Upper lobe of right lung (tissue), 1 donor: ENCODE results near the gene AXIN2. TPM values are rescaled to one million over a fixed set of nuclear protein-coding genes. Genes with fewer than 3 reads are reported as not detected.

Source experiments
- ATAC-seq: fragments of 200-7000 bp; cut with Tn5 transposase; one replicate; pipeline ENCODE4 v1.9.1; 2020; ENCODE audit warnings: mild to moderate bottlenecking, moderate library complexity
- DNase-seq: peaks from one replicate; pipeline ENCODE4 v3.0.0-alpha.2; 2020
- H3K27ac ChIP-seq: fragments of 200-600 bp; one replicate; pipeline ENCODE4 v1.8.0; 2022
- H3K27me3 ChIP-seq: fragments of 200-600 bp; one replicate; pipeline ENCODE4 v1.8.0; 2022; ENCODE audit warnings: mild to moderate bottlenecking
- H3K36me3 ChIP-seq: fragments of 200-600 bp; one replicate; pipeline ENCODE4 v1.8.0; 2022
- H3K4me1 ChIP-seq: fragments of 200-600 bp; one replicate; pipeline ENCODE4 v1.8.0; 2022
- H3K4me3 ChIP-seq: fragments of 200-600 bp; one replicate; pipeline ENCODE4 v1.8.0; 2022; ENCODE audit warnings: mild to moderate bottlenecking
- H3K9me3 ChIP-seq: fragments of 200-600 bp; one replicate; pipeline ENCODE4 v1.8.0; 2022
- intact Hi-C: fragments of 100-400 bp; cut with DNase I; formaldehyde crosslinking; loops from one replicate; pipeline ENCODE4 v1.11.0; 2022
- total RNA-seq: library from RNA; stranded (reverse); fragmentation: NEBNext Ultra II Directional; extraction: Animal tissue kit (Norgen Biotek cat#: 25700); gene quantifications from one replicate; pipeline ENCODE4 v1.2.1, GENCODE V29; 2021
- TF ChIP-seq, protein P1 (sequence below): fragments of 200-600 bp; IDR thresholded peaks from one replicate; pipeline ENCODE4 v1.8.0; 2022; ENCODE audit warnings: antibody characterized with exemption
- donor health status: DM: no; HTN: yes; CAD: no; lungs with severe emphysema.

The AXIN2 gene
- total RNA-seq, 1 donor from 2014 or later, result 63.6 TPM

DNA sequence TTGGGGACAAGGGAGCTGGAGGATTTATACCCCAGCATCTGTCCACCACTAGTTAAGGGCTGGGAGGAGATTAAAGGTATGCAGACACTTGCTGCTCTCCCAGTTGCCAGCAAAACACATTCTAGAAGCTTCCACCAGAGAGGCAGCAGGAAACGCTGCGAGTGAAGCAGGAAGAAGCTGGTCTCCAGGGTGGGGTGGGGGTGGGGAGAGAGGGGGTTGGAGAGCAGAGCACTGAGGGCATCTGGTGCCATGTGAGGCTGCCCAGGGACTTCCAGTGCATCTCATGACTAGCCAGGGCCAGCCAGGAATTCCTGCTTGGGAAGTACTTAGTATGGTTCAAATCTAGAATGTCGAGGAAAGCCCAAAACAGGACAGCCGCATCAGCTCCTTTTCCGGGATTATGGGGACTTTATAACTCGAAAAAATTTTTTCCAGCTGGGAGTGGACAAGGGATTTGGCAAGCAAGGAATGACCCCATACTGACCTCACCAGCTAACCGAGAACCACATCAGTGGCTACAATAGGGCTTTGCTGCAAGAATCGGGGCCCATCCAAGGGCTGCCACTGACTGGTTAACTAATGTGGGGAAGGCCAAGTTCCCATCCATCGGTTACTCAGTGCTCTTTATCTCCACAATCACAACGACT lies 26.2 kb upstream of the AXIN2 start:
- H3K36me3 ChIP-seq, result no peaks in the 10 kb centered on the region
- DNase-seq, result no peak
- no peak for ATAC-seq
- no peak overlapping the region for H3K4me3 ChIP-seq
- H3K9me3 ChIP-seq, result no peaks in the 10 kb centered on the region
- H3K27ac ChIP-seq, result no peak overlapping the region
- TF ChIP-seq, protein P1, sequence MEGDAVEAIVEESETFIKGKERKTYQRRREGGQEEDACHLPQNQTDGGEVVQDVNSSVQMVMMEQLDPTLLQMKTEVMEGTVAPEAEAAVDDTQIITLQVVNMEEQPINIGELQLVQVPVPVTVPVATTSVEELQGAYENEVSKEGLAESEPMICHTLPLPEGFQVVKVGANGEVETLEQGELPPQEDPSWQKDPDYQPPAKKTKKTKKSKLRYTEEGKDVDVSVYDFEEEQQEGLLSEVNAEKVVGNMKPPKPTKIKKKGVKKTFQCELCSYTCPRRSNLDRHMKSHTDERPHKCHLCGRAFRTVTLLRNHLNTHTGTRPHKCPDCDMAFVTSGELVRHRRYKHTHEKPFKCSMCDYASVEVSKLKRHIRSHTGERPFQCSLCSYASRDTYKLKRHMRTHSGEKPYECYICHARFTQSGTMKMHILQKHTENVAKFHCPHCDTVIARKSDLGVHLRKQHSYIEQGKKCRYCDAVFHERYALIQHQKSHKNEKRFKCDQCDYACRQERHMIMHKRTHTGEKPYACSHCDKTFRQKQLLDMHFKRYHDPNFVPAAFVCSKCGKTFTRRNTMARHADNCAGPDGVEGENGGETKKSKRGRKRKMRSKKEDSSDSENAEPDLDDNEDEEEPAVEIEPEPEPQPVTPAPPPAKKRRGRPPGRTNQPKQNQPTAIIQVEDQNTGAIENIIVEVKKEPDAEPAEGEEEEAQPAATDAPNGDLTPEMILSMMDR, result no peak
- H3K27me3 ChIP-seq, result no peaks in the 10 kb centered on the region
- peaks cover 18% of the 10 kb centered on the region for H3K4me1 ChIP-seq
- intact Hi-C loops, result no loop called here

DNA sequence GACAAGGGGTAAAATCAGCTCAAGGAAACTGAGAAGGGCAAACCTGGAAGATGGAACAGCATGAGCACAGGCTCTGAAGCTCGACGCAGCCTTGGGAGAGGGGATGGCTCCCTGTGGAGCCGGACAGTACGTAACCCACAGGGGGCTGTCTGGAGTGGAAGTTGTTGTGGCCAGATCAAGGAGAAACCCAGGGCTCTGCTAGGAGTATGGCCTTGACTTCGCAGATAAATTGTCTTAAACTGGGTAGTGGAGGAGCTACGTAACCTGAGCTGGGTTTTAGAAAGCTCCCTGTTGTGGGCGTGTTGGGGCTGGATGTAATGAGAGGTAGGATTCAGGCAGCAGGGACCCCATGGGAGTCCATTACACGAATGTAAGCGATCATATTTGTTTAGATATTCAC lies 25.5 kb upstream of the AXIN2 start:
- Histone ChIP-seq H3K27me3 (no peaks in the 10 kb centered on the region), H3K4me3 (no peak overlapping the region), H3K4me1 (peaks cover 18% of the 10 kb centered on the region), H3K9me3 (no peaks in the 10 kb centered on the region), H3K27ac (no peak overlapping the region), H3K36me3 (no peaks in the 10 kb centered on the region)
- TF ChIP-seq, protein P1, result no peak
- intact Hi-C loops, result no loop called here
- DNase-seq (no peak), ATAC-seq (no peak)

DNA sequence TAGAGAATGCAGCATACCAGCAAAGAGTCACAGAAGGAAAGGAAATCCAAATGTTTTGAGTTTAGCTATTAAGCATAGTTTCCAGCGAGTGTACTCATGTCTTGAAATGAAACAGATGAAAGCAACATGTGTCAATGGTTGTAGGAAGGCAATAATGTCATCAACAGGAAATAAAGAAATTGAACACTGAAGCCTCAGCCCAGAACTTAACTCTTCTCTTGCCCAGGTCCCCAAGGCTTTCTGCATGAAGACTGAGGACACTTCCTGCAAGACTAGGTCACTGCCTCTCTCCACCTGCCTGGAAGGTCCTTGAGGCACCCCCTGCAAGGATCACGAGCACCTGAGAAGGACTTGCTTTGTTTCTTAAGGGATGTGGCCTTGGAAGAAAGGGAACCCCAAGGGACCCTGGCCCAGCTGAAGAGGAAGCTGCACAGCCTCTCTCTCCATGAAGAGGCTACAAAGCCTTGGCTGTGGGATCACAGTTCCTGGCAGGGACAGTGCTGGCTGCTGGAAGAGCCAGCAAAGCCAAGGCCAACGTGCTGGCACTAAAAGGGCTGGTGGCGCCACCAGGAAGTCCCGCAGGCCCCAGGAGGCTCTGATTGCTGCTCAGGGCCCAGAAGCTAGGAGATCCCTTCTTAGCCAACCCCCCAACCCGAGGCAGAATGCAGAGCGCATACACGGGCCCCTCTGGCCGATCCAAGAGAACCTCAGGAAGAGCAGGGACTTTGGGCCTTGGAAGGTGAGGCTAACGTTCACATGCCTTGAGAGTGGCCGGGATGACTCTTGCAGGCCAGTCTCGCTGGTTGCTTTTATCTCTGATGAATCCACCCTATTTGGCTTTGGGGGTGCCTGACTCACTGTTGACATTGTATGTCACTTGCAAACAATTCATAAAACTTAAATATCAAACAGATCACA lies 23.4 kb upstream of the AXIN2 start:
- TF ChIP-seq, protein P1, result no peak
- H3K36me3 ChIP-seq, result no peaks in the 10 kb centered on the region
- DNase-seq (no peak), ATAC-seq (no peak)
- H3K4me1 ChIP-seq, result peaks cover 18% of the 10 kb centered on the region
- H3K27me3 ChIP-seq, result no peaks in the 10 kb centered on the region
- intact Hi-C loops, result no loop called here
- no peaks in the 10 kb centered on the region for H3K9me3 ChIP-seq
- H3K4me3 ChIP-seq, result no peak overlapping the region
- no peak overlapping the region for H3K27ac ChIP-seq

DNA sequence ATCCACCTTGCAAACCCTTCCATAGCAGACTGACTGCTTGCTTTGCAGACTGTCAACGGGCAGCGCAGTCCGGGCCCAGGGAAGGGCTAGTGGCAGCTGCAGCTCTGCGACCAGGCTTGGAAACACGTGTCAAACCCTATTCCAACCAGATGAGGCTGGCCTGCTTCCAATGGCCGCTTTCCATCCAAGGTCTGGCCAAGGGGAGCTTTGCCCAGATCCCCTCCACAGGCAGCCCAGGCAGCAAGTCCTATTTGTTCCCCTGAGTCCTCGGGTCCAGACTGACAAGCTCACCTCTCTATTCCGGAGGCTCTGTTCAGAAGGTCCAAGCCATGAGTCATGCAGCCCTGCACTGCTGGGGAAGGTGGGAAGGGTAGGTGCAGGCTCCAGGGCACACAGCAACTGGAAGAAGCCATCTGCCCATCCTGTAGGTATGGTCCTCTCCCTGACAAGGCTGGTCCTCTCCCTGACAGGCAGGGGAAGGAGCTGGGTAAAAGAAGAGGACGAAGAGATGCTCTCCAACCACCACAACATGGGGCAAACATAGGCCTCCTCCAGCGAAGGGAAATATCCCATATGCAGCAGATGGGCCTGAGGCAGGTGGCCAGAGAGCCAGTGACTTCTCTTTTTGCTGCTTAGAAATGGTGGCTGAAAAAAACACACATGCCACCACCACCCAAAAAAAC lies 22.6 kb upstream of the AXIN2 start:
- no peak overlapping the region for H3K4me3 ChIP-seq
- H3K36me3 ChIP-seq, result no peaks in the 10 kb centered on the region
- no peaks in the 10 kb centered on the region for H3K9me3 ChIP-seq
- ATAC-seq (no peak), DNase-seq (no peak)
- intact Hi-C loops, result no loop called here
- TF ChIP-seq, protein P1, result no peak
- H3K4me1 ChIP-seq, result peaks cover 18% of the 10 kb centered on the region
- no peaks in the 10 kb centered on the region for H3K27me3 ChIP-seq
- H3K27ac ChIP-seq, result no peak overlapping the region

DNA sequence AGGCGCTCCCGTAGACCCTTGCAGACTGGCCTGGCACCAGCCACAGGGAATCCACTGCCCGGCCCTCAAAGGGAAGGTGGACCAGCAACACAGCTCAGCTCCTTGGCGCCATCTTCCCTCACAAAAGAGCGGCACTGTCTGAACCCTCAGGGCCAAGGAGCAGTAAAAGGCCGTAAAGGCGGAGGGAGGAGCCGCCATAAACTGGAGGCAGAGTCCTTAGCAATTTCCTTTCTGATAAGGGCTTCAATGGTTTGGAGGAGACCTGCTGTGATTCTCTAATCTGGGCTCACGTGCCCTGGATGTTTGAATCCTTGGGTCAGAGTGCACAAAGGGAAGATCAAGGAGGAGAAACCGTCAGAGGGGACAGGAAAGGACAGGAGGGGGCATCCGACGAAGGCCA lies 15.5 kb upstream of the AXIN2 start:
- ATAC-seq (no peak), DNase-seq (no peak)
- H3K36me3 ChIP-seq, result no peaks in the 10 kb centered on the region
- no peaks in the 10 kb centered on the region for H3K27me3 ChIP-seq
- H3K27ac ChIP-seq, result no peak overlapping the region
- no peaks in the 10 kb centered on the region for H3K4me1 ChIP-seq
- H3K4me3 ChIP-seq, result no peak overlapping the region
- TF ChIP-seq, protein P1, result no peak
- H3K9me3 ChIP-seq, result no peaks in the 10 kb centered on the region
- intact Hi-C loops, result no loop called here
